HG03432 (cell line): ENCODE results near the gene PMVK.

Source experiments
- ATAC-seq: cut with Tn5 transposase; IDR thresholded peaks from one replicate; pipeline ENCODE4 v1.9.1; 2021; ENCODE audit warnings: mild to moderate bottlenecking, moderate library complexity; ENCODE audit not compliant: unreplicated experiment

The PMVK gene

GRCh38 chr1:154951901-154952657 lies 15.6 kb upstream of the PMVK start:
- no peak for ATAC-seq

DNA sequence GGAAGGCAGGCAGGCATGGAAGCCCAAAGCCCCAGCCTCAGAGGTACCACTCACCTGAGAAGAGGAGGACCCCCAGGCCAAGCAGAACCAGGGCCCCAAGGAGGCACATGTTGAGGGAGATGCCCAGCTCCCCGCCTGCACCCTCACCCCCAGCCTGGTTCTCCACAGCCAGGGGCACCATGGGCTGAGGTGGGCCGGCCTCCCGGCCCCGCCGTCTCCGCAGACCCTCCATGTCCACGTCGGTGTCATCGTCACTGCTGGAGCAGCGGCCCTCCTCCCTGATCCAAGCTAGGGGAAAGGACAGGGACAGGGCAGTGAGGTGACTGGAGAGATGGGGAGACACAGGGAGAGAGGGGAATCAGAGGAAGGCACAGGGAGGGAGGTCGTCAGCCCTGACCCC lies 11.6 kb upstream of the PMVK start:
- ATAC-seq = no peak

DNA sequence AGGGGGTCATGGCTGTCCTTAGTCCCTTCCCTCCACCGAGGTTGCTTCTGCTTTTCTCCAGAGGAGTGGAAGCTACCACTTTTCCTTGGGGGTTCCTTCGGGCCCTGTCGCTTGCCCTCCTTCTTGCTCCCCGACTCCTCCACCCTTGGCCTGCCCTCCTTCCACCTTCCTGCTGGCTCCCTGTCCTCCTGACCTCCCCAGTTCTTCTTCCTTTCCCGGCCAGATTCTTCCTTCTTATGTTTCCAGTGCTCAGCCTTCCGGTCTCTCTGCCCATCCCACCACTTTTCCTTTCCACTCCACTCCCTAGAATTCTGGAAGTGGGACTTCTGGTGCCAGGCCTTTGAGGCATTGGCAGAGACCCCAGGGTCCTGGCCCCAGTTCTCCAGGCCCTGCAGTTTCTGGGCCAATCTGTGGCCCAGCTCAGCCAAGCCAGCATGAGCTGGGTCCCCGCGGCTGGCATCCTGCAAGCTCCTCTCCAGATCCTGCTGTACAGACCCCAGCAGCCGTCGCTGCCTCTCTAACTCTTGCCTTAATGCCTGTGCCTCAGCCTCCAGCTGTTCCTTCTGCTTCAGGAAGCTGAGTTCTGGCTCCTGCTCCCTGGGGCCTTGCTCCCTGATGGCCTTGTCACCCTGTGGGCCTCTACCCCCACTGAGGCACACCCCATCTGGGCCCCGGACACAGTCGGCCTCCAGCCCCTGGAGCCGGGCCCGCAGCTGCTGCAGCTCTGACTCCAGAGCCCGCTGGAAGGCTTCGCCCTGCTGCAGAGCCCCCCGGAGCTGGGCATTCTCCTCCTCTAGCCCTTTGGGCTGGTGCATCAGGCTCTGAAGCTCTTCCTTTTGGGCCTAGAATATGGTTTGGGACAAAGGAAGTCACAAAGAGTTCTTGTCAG lies 9.7 kb upstream of the PMVK start:
- ATAC-seq = no peak

DNA sequence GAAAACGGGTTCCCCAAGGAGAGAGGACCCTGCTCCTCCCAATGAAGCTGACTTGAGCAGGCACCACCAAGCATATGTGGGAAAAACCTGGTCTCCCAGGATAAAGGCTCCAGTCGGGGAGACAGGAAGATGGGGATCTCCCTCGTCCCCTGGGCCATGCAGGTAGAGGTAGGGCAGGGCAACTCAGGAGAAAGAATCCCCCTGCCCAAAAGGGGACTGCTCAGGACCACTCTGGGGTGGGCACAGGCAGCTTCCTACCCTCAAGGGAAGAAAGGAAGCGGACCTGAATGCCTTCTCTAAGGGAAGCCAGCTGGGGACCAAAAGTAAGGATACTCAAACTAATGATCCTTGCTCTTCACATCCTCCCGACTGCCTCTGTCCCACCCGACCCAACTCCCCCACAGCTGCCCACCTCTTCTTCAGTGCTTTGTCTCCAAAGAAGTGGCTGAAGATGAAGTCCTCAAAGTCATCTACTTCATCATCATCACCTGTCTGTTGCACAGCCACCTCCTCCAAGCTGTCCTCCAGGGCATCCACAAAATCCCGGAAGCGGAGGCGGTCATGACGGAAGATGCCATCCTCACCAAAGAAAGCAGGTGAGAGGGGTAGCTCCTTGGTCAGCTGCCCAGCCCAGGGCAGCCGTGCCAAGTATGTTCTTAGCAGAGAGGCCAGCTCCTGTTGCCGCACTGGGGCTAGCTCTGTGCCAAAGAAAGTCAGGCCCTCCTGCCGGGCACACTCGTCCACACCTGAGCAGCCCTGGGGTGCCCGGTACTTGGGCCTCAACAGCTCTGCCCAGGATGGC lies 8.8 kb upstream of the PMVK start:
- no peak for ATAC-seq

- ATAC-seq = no peak
Measured at GRCh38 chr1:154944401-154945159, 8.1 kb upstream of the PMVK start.

DNA sequence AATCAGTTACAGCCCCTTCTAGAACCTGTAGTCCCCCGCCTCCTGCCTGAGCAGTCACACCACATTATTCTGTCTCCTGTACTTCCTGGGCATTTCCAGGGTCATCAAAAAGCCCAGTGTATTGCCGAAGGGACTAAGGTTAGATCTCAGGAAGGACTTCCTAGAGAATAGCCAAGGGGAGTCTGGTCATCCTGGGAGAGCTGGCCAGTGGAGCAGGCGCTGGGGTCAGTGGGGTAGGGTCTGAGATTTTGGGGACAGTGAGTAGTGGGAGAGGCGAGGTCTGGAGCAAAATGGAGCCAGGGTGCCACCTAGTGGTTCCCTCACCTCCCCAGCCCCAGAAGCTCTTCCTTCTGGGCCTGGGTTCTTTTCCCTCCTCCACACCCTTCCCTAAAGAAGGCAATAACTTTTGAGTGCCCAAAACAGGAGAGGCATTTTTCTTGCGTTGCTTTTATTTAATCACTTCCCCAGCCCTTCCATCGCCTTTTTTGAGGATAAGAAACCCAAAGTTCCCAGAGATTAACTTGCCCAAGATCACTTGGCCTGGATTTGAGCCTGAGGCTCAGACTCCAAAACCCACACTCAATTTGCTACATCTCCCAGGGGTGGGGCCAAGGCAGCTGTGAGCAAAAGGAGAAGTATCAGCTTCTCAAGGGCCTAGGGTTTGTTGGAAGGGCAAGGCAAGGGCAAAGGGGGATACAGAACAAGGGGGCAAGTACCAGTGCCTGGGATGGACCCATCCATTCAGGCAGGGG lies 7.3 kb upstream of the PMVK start:
- no peak for ATAC-seq

DNA sequence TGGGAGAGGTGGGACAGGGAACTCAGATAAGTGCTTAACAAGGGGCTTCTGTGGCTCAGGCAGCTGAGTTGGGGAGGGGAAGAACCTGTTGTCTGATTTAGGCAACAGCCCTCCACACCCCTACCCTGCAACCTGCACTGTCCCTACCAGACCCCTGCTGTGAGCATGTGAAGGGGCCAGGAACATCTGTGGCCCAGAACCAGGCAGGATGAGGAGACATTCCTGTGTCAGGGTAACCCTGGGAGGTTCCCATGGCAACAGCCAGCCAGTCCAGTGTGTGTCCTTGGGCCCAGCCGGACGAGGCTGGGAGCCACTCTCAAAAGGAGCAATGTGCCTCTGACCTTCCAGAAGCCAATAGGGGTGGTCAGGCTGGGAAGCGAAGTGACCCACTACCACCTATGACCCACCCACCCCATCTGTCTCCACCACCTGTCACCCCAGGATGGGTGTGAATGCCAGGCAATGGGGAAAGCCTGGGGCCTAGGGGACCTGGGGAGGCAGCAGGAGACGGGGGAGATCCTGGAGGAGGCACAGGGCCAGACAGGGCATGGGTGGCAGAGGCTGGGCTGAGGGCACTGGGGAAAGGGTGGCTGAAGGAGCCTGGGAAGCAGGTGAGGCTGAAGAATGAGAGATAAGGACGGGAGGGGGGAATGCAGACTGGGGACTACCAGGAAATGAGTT lies 5.0 kb upstream of the PMVK start:
- ATAC-seq = no peak

GRCh38 chr1:154940651-154941194 lies 4.2 kb upstream of the PMVK start:
- no peak for ATAC-seq

- no peak for ATAC-seq
Measured at GRCh38 chr1:154940213-154940560, 3.7 kb upstream of the PMVK start.

GRCh38 chr1:154938604-154939399 lies 2.3 kb upstream of the PMVK start:
- no peak for ATAC-seq

DNA sequence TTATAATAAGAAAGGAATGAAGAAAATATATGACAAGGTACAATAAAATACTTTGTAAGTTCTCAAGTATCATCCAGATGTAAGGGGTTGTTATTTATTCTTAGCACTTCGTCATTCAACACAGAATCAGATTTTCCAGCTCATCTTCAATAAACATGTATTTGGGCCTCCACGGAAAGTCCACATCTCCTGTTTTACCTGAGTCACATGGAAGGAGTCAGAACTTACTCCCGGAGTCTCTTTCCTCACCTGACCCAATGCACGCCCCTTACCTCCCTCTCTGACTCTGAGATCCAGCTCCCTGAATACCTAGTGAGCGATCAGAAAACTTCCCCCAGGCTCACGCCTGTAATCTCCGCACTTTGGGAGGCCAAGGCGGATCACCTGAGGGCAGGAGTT lies 1.5 kb upstream of the PMVK start:
- no peak for ATAC-seq

- ATAC-seq = peak; percentile 59
Measured at GRCh38 chr1:154937085-154937987, 817 bp upstream of the PMVK start.

GRCh38 chr1:154935749-154936554 lies 567 bp downstream of the PMVK start:
- ATAC-seq = no peak

GRCh38 chr1:154934358-154934948 lies 2.1 kb downstream of the PMVK start:
- ATAC-seq = no peak

DNA sequence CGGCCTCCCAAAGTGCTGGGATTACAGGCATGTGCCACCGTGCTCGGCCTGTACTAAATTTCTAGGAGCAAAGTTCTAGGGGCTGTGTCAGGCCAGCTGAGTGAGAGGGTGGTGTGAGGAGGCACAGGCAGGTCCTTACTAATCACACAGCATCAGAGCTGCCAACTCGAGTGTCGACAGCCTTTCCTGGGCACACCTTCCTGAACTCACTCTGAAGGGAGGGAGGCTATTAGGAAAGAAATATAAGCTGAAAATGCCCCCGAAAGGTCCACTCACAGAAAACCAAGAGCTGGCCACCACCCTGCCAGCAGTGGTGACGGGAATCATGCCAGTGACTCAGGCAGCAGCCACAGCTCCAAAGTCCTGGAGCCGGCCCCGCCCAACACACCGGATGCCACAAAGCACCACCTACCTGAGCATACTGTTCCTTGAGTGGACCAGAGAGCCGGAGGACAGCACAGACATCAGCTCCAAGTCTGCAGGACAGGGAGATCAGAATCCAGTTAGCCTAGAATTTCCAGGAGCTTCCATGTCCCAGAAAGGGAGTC lies 4.5 kb downstream of the PMVK start:
- no peak for ATAC-seq

GRCh38 chr1:154926201-154926600 lies 10.3 kb downstream of the PMVK start:
- no peak for ATAC-seq
